H1 (cell line): Measurements from ENCODE around the gene TIFAB. TPM values are rescaled to one million over a fixed set of nuclear protein-coding genes. Genes with fewer than 3 reads are reported as not detected.

Experiments used
- CTCF ChIA-PET: fragments of 300-600 bp; sonication (Branson Sonifier 250); formaldehyde crosslinking; loops from one replicate; lab custom pipeline; 2021; ENCODE audit not compliant: partially characterized antibody; lab: Charles Lee
- POLR2A ChIA-PET: fragments of 300-600 bp; sonication (Branson Sonifier 250); formaldehyde crosslinking; loops from one replicate; lab custom pipeline; 2021; ENCODE audit warnings: inconsistent platforms; ENCODE audit not compliant: partially characterized antibody; lab: Charles Lee
- DNase-seq, 2 experiments: peaks; one replicate each; pipeline versions ENCODE4 v3.0.0 to v3.0.0-alpha.2; 2010 to 2022; ENCODE audit warnings: low spot score in 2 of 2, low read depth in 1 of 2, mixed read lengths in 1 of 2
- FAIRE-seq: peaks from 2 replicates; lab custom pipeline; 2011; peaks lifted over from hg19 to GRCh38; lab: Jason Lieb, UNC
- H2AFZ ChIP-seq: 2 replicates; pipeline ENCODE4 v1.8.1; 2012; ENCODE audit warnings: low read length, inconsistent platforms
- H2AK5ac ChIP-seq: 2 replicates; pipeline ENCODE4 v1.6.1; 2013; ENCODE audit warnings: low read depth, low read length
- H2BK120ac ChIP-seq: replicated peaks from 2 replicates; pipeline ENCODE3; 2013; ENCODE audit warnings: low read depth, low read length, inconsistent platforms
- H2BK12ac ChIP-seq: 2 replicates; pipeline ENCODE4 v1.6.1; 2013; ENCODE audit warnings: low read depth, low read length
- H2BK15ac ChIP-seq: 2 replicates; pipeline ENCODE4 v1.6.1; 2013; ENCODE audit warnings: low read length
- H2BK20ac ChIP-seq: 2 replicates; pipeline ENCODE4 v1.6.1; 2013; ENCODE audit warnings: low read length
- H2BK5ac ChIP-seq: 2 replicates; pipeline ENCODE4 v1.6.1; 2013; ENCODE audit warnings: low read depth, low read length
- H3K14ac ChIP-seq: 2 replicates; pipeline ENCODE4 v1.6.1; 2013; ENCODE audit warnings: inconsistent platforms; ENCODE audit not compliant: insufficient read length
- H3K18ac ChIP-seq: 2 replicates; pipeline ENCODE4 v1.6.1; 2013; ENCODE audit warnings: low read length; ENCODE audit errors: extremely low read depth
- H3K23ac ChIP-seq: 2 replicates; pipeline ENCODE4 v1.6.1; 2013; ENCODE audit warnings: inconsistent platforms; ENCODE audit not compliant: insufficient read length
- H3K23me2 ChIP-seq: 2 replicates; pipeline ENCODE4 v1.6.1; 2013; ENCODE audit warnings: low read depth, low read length
- H3K27ac ChIP-seq: 2 replicates; pipeline ENCODE4 v1.6.1; 2011; ENCODE audit warnings: low read depth, low read length, inconsistent platforms
- H3K27me3 ChIP-seq, 4 experiments: replicated peaks in 1 of 4; 1 replicate in 1 of 4; 2 replicates in 3 of 4; pipeline versions ENCODE4 v1.6.1 to v1.8.1; 2011 to 2013; ENCODE audit warnings: low read length in 3 of 4, mild to moderate bottlenecking in 3 of 4, inconsistent platforms in 2 of 4, mixed read lengths in 2 of 4, moderate library complexity in 1 of 4; ENCODE audit not compliant: control insufficient read depth in 3 of 4, insufficient read depth in 3 of 4; ENCODE audit errors: extremely low read depth in 1 of 4
- H3K36me3 ChIP-seq, 4 experiments: 2 replicates each; pipeline versions ENCODE4 v1.6.1 to v1.8.1; 2011 to 2013; ENCODE audit warnings: mild to moderate bottlenecking in 4 of 4, low read length in 3 of 4, moderate library complexity in 2 of 4, control low read depth in 1 of 4, inconsistent platforms in 1 of 4; ENCODE audit not compliant: insufficient read depth in 4 of 4, control insufficient read depth in 2 of 4
- H3K4ac ChIP-seq: replicated peaks from 2 replicates; pipeline ENCODE3; 2013; ENCODE audit warnings: low read length, low read depth, mixed read lengths, inconsistent platforms; ENCODE audit not compliant: insufficient read length
- H3K4me1 ChIP-seq, 4 experiments: replicated peaks in 1 of 4; 1 replicate in 1 of 4; 2 replicates in 3 of 4; pipeline versions ENCODE4 v1.6.1 to v1.8.1; 2011 to 2013; ENCODE audit warnings: low read length in 3 of 4, inconsistent platforms in 2 of 4, mixed read lengths in 1 of 4; ENCODE audit not compliant: insufficient read depth in 4 of 4, control insufficient read depth in 3 of 4
- H3K4me2 ChIP-seq, 2 experiments: 2 replicates each; pipeline versions ENCODE4 v1.6.1 to v1.8.1; 2011 to 2013; ENCODE audit warnings: low read depth in 2 of 2, low read length in 2 of 2, control low read depth in 1 of 2, inconsistent platforms in 1 of 2, mild to moderate bottlenecking in 1 of 2; ENCODE audit not compliant: insufficient read depth in 1 of 2
- H3K4me3 ChIP-seq, 4 experiments: fragments of 200-600, 300-600 bp in 1 of 4; sonication (generic), shearing (Covaris generic), sonication (Bioruptor Twin) in 1 of 4; 2 replicates each; pipeline versions ENCODE4 v1.5.1 to v1.8.1; 2011 to 2016; ENCODE audit warnings: low read length in 4 of 4, low read depth in 3 of 4, control low read depth in 2 of 4, inconsistent platforms in 2 of 4, mild to moderate bottlenecking in 2 of 4, mixed read lengths in 1 of 4, moderate library complexity in 1 of 4; ENCODE audit not compliant: insufficient read depth in 2 of 4; ENCODE audit errors: extremely low read depth in 1 of 4
- H3K56ac ChIP-seq: replicated peaks from 2 replicates; pipeline ENCODE3; 2013; ENCODE audit warnings: low read depth, mild to moderate bottlenecking, mixed read lengths, low read length, inconsistent platforms; ENCODE audit not compliant: insufficient read length
- H3K79me1 ChIP-seq: 2 replicates; pipeline ENCODE4 v1.6.1; 2013; ENCODE audit warnings: low read depth, low read length, control low read depth
- H3K79me2 ChIP-seq, 2 experiments: 2 replicates each; pipeline versions ENCODE4 v1.6.1 to v1.8.1; 2012 to 2013; ENCODE audit warnings: low read length in 2 of 2, mild to moderate bottlenecking in 2 of 2, inconsistent platforms in 1 of 2; ENCODE audit not compliant: insufficient read depth in 2 of 2, control insufficient read depth in 1 of 2
- H3K9ac ChIP-seq, 4 experiments: replicated peaks in 1 of 4; 1 replicate in 1 of 4; 2 replicates in 3 of 4; pipeline versions ENCODE4 v1.6.1 to v1.8.1; 2011 to 2013; ENCODE audit warnings: low read depth in 3 of 4, low read length in 3 of 4, control low read depth in 2 of 4, mild to moderate bottlenecking in 2 of 4, moderate library complexity in 2 of 4, inconsistent platforms in 1 of 4; ENCODE audit errors: extremely low read depth in 1 of 4
- H3K9me3 ChIP-seq, 2 experiments: 2 replicates each; pipeline versions ENCODE4 v1.6.1 to v1.8.1; 2012 to 2013; ENCODE audit warnings: mild to moderate bottlenecking in 2 of 2, moderate library complexity in 2 of 2, control low read depth in 1 of 2, inconsistent platforms in 1 of 2, low read depth in 1 of 2, low read length in 1 of 2, mixed read lengths in 1 of 2; ENCODE audit not compliant: insufficient read depth in 2 of 2
- H4K20me1 ChIP-seq, 2 experiments: replicated peaks in 1 of 2; 2 replicates each; pipeline versions ENCODE3 to v1.8.1; 2011 to 2013; ENCODE audit warnings: inconsistent platforms in 2 of 2, low read length in 2 of 2, mild to moderate bottlenecking in 1 of 2; ENCODE audit not compliant: insufficient read depth in 2 of 2, control insufficient read depth in 1 of 2
- H4K5ac ChIP-seq: 2 replicates; pipeline ENCODE4 v1.6.1; 2013; ENCODE audit warnings: low read length, low read depth, mixed read lengths, inconsistent platforms; ENCODE audit not compliant: insufficient read length
- H4K8ac ChIP-seq: 2 replicates; pipeline ENCODE4 v1.8.0; 2013; ENCODE audit warnings: mild to moderate bottlenecking, moderate library complexity, low read length, inconsistent platforms; ENCODE audit not compliant: insufficient read depth; ENCODE audit errors: extremely low read depth
- H4K91ac ChIP-seq: replicated peaks from 2 replicates; pipeline ENCODE3; 2013; ENCODE audit warnings: low read length, mixed read lengths, inconsistent platforms; ENCODE audit not compliant: insufficient read length
- CTBP2 ChIP-seq: IDR thresholded peaks from 2 replicates; pipeline ENCODE4 v1.7.0; 2011; ENCODE audit warnings: borderline replicate concordance, mild to moderate bottlenecking, moderate library complexity, mixed read lengths, low read length; ENCODE audit not compliant: insufficient read depth, insufficient read length
- HDAC6 ChIP-seq: IDR thresholded peaks from one replicate; pipeline ENCODE4 v1.7.1; 2012; ENCODE audit warnings: low read depth, mild to moderate bottlenecking, inconsistent platforms, low read length, moderate library complexity
- KDM5A ChIP-seq: fragments of 200-600 bp; IDR thresholded peaks from 2 replicates; pipeline ENCODE4 v1.7.1; 2012; ENCODE audit warnings: mild to moderate bottlenecking, low read length, inconsistent platforms, mixed read lengths
- WGBS, 2 experiments: shearing (Covaris generic) in 1 of 2; methylation state at CpG; one replicate each; pipeline versions ENCODE4 v1.1.6 to v1.1.7; 2013 to 2015; ENCODE audit warnings: low lambda C conversion rate in 2 of 2, mixed read lengths in 2 of 2, inconsistent platforms in 1 of 2, low coverage in 1 of 2, missing lambda C conversion rate in 1 of 2; ENCODE audit not compliant: insufficient replicate concordance in 2 of 2, insufficient coverage in 1 of 2, insufficient read length in 1 of 2; ENCODE audit errors: extremely low coverage in 1 of 2, missing lambda C conversion rate in 1 of 2; 5-methylcytosine and 5-hydroxymethylcytosine counted together
- polyA plus RNA-seq, 7 experiments: library from polyadenylated mRNA; depleted of rRNA in 3 of 7; stranded (reverse) in 5 of 7; unstranded in 2 of 7; fragments of >200 nt in 5 of 7; fragments of 200-250 nt in 2 of 7; gene quantifications; 1 replicate in 5 of 7; 2 replicates in 1 of 7; 4 replicates in 1 of 7; pipeline versions ENCODE4 v1.2.1 to v1.2.3, GENCODE V29; 2011 to 2013; ENCODE audit warnings: missing spikeins in 2 of 7, mixed read lengths in 2 of 7
- total RNA-seq: library from RNA; stranded (reverse); fragmentation: NEBNext Ultra II Directional; extraction: Animal tissue kit (Norgen Biotek cat#: 25700); gene quantifications from 2 replicates; pipeline ENCODE4 v1.2.1, GENCODE V29; 2021
- TF ChIP-seq, protein P1 (sequence below), 3 experiments: IDR thresholded peaks; 1 replicate in 2 of 3; 2 replicates in 1 of 3; pipeline versions ENCODE4 v1.5.1 to v1.6.1; 2011; ENCODE audit warnings: low read length in 3 of 3, mild to moderate bottlenecking in 3 of 3, inconsistent platforms in 2 of 3, low read depth in 1 of 3, moderate library complexity in 1 of 3; ENCODE audit not compliant: insufficient read depth in 1 of 3; ENCODE audit errors: control extremely low read depth in 1 of 3

TIFAB gene
- total and polyA plus RNA-seq, 2 of the 8 experiments (the other 6 are each of a cell fraction or from before 2014, with no cell fraction given) = not detected

DNA sequence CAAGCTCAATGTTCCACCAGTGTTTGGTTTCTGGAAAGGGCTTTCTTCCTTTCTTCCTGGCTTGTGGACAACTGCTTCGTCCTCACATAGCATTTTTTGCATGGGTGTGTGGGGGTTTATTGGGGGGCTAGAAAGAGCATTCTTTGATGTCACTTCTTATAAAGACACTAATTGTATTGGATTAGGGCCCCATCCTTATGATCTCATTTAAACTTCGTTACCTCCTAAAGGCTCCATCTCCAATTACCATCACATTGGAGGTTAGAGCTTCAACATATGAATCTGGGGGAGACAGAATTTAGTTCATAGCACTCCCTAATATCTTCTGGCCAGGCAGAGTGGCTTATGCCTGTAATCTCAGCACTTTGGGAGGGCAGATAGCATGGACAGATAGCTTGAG lies 47.1 kb downstream of the TIFAB start:
- ChIA-PET CTCF (no interaction called here), POLR2A (interaction anchor here (0.6 kb wide), 1 partner anchor 22 kb away, joined by 4 read pairs; no protein-coding TSS in a partner anchor)
- Histone ChIP-seq H3K23ac (no peak overlapping the region), H2BK20ac (no peak overlapping the region), H3K4me1 (peaks cover 4 to 12% (median 5%) of the 10 kb centered on the region in 4 experiments; a peak in 6 of 7 replicates), H2AFZ (no peak overlapping the region), H3K27ac (no peak overlapping the region), H3K9me3 (peaks cover 0 to 9% of the 10 kb centered on the region in 2 experiments; a peak in 3 of 4 replicates), H4K20me1 (peaks cover 0 to 3% of the 10 kb centered on the region in 2 experiments), H3K4ac (no peak overlapping the region), H3K9ac (no peak overlapping the region), H3K4me3 (no peak overlapping the region), H3K23me2 (peaks cover 5% of the 10 kb centered on the region), H2BK12ac (no peak overlapping the region), H2BK15ac (no peak overlapping the region), H3K18ac (no peak overlapping the region), H3K4me2 (no peak overlapping the region), H3K79me2 (no peaks in the 10 kb centered on the region), H3K36me3 (no peaks in the 10 kb centered on the region; a peak in 1 of 8 replicates), H3K14ac (no peak overlapping the region), H2AK5ac (no peak overlapping the region), H4K91ac (no peak overlapping the region), H4K5ac (no peak overlapping the region), H3K27me3 (peaks cover 6 to 27% (median 25%) of the 10 kb centered on the region in 4 experiments), H2BK120ac (no peak overlapping the region), H2BK5ac (no peak overlapping the region), H3K79me1 (no peaks in the 10 kb centered on the region), H3K56ac (no peak overlapping the region), H4K8ac (no peak overlapping the region)
- FAIRE-seq = no peak
- DNase-seq = no peak
- 85% methylated on average over 2 of the region's 2 CpGs; no CpG with 5 or more reads in 1 of the 2 experiments for WGBS, 2 experiments
- TF ChIP-seq CTBP2 (no peak), HDAC6 (no peak), KDM5A (no peak)
- TF ChIP-seq, protein P1, sequence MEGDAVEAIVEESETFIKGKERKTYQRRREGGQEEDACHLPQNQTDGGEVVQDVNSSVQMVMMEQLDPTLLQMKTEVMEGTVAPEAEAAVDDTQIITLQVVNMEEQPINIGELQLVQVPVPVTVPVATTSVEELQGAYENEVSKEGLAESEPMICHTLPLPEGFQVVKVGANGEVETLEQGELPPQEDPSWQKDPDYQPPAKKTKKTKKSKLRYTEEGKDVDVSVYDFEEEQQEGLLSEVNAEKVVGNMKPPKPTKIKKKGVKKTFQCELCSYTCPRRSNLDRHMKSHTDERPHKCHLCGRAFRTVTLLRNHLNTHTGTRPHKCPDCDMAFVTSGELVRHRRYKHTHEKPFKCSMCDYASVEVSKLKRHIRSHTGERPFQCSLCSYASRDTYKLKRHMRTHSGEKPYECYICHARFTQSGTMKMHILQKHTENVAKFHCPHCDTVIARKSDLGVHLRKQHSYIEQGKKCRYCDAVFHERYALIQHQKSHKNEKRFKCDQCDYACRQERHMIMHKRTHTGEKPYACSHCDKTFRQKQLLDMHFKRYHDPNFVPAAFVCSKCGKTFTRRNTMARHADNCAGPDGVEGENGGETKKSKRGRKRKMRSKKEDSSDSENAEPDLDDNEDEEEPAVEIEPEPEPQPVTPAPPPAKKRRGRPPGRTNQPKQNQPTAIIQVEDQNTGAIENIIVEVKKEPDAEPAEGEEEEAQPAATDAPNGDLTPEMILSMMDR (IDR thresholded peaks at IDR 0.05; ENCODE audit: control extremely low read depth in 1 of 3, insufficient read depth in 1 of 3, low read depth in 1 of 3, low read length in 3 of 3) = no peak
